ENCODE results near the gene HTR4. TPM values are rescaled to one million over a fixed set of nuclear protein-coding genes. Genes with fewer than 3 reads are reported as not detected.

Gene HTR4
- total RNA-seq, 1 experiment from 2014 or later, result not detected

DNA sequence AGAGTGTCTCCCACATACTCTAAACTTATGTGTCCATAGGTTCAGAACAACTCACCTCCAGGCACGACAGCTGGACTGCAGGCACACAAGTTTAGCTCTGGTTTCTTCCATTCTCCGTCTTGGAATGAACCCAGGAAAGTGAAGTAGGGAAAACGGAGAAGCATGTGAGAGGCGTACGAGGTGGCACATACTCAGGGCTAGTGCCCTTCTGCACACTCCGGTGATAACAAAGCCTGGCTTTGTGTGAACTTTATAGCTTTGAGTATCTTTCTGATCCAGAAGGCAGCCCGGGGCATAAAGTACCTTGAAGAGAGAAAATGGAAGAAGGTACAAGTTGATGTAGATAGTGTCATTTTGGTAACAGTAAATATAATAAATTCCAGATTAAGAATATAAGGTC lies 11.1 kb upstream of the HTR4 start:
- no peak for DNase-seq (ENCODE audit: low read depth)

DNA sequence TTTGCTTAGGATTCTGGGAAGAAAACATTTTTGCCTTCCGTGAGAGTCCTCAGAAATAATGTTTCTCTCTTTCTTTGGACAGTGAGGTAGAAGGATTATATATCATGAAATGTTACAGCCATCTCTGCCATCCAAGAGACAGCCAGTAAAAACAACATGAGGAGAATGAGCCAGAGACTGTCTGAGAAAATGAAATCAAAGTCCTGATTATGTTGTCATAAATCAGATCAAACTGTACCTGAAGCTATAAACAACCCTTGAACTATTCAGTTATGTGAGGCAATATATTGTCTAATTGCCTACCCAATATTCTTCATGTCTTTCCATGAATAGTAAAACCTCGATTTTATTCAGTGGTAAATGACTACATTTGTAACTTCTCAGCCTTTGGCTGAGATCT lies 9.2 kb upstream of the HTR4 start:
- no peak for DNase-seq (ENCODE audit: low read depth)

DNA sequence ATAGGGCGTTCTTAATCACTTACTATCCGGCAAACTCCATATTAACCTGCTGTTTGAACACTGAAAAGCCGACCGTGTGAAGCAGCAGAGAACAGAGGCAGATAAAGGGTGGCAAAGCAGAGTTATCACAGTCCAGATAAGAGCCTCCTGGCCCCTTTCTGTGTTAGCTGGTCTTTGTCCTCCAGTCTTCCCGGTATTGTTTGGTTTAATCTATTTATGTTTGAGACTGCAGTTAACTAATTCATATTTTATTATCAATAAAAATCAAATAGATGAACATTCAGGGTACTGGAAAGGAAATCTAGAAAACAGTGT lies 6.0 kb upstream of the HTR4 start:
- no peak for DNase-seq (ENCODE audit: low read depth)

DNA sequence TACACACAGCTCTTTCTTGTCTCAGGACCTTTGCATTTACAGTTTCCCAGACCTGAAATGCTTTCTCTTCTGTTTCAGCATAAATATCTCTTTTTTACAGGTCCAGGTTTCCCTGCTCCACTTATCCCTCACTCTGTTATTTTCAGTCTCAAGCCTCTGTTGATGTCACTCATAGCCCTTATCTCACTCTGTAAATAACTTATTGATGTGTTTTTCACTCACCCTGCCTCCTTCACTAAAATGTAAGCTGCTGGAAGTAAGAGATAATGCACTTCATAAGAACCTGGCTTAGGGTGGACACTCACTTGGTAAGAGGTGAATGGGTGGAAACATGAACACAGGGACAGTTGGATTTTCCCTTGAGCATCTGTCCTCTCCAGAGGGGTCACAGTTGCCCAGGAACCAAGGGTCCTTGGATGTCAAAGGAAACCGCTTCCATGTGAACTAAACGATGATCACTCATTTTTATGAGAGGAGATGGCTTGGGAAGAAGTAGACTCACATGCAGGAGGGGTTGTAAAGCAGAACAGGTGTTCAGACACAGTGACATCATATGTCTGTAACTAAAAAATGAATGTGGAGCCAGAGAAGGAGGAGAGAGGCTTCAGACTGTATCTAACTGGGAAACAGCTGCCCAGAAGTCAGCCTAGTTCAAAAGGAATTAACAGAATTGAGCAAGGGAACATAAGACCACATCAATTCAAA lies 5.5 kb upstream of the HTR4 start:
- DNase-seq (ENCODE audit: low read depth), result no peak

DNA sequence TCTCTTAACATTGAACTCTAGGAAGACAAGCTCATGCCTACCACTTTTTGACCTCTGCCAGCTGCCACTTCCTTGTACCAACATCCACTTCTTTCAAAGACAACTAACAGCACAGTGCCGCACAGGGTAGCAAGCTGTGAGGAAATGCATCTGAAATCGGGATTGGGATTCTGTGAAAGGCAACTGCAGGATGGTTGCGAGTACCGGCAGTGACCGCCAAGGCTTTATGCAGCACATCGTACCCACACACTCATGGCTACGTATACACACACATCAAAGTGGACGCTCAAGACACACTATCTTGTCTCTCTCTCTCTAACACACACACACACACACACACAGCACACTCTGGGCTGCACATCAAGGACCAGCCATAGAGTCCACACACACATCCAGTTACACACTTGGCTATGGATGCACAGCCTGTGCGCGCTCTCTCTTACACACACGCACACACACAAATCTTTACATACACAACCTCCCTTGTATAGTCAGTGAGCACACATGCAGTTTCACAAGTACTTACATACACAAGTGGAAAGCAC lies 964 bp downstream of the HTR4 start:
- DNase-seq (ENCODE audit: low read depth), result no peak

DNA sequence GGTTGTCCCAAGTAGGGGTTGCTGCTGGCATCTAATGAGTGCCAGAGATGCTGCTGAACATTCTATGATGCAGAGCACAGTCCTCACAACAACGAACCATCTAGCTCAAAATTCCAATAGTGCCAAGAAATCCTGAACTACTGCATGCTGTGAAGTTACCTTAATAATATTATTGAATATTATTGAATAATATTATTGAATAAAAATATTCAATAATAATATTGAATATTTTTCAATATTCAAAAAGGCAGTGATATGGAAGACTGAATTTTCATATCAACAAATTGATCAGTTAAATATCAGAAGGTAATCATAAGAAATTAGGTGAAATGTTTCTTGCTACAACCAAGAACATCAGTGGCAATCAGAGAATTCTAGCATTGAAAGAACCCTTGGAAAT lies 2.8 kb downstream of the HTR4 start:
- DNase-seq (ENCODE audit: low read depth), result no peak

DNA sequence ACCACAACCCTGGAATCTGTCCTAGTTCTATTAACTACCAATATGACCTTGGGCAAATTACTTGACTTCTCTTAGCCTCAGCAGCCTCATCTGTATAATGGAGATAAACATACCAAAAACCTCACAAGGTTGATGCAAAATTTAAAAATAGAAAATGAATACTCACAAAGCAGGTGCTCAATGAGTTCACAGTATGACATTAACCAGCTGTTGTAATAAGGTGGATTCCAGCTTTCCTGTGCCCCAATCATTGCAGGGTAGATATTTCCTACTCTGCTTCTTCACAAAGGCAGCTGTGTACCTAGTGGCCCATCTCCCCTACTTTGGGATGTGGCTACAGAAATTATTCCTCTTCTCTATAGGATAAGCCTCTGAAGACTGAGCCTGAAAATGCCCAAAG lies 8.8 kb downstream of the HTR4 start:
- no peak for DNase-seq (ENCODE audit: low read depth)

DNA sequence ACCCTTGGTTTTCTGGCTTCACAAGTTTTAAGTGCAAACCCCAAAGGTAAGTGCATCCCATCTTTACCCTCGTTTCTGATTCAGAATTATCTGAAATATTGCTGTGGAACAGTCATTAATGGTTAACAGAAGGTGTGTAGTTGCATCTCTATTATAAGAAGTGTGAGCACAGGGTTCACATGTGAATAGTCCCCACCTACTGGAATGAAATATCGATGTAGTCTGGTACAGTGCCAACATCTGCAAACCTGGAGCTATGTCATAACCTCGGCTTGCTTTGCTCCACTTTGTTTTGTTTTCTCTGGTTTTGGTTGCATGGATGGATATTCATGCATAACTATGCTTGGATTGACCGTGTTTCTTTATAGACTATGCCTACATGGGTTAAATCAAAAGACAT lies 12.6 kb downstream of the HTR4 start:
- no peak for DNase-seq (ENCODE audit: low read depth)

DNA sequence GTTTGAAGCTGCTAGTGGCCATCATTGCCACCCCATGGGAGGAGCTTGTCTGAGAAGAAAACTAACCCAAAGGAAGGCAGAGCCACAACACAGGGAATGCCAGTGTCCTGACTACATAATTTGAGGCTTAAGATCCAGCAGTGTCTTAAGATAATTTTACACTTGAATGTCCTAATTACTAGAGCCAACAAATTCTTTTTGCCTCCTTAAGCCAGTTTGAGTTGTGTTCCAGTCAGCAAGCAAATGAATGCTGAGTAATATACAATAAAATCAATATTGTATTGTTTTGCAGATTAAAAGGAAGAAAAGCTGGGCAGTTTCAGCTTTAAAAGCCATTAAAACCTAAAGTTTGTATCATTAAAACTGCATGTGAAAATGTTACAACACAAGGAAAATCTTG lies 13.9 kb downstream of the HTR4 start:
- no peak for DNase-seq (ENCODE audit: low read depth)

DNA sequence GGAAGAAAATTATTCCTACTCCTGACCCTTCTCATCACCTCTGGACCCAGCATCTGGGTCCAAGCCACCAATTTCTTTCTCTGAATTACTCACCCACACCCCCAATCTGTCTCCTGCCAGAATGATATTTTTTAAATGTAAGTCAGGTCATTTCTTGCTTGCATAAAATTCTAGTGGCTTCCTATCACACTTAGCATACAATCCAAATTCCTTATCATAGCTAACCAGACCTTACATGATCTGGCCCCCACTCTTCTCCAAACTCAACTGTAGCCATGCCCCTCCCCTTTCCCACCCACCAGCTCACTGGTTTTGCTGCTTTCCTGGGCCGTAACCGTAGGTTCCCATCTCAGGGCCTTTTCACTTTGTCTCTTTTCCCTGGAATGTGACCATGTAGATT lies 15.2 kb downstream of the HTR4 start:
- DNase-seq (ENCODE audit: low read depth), result no peak

DNA sequence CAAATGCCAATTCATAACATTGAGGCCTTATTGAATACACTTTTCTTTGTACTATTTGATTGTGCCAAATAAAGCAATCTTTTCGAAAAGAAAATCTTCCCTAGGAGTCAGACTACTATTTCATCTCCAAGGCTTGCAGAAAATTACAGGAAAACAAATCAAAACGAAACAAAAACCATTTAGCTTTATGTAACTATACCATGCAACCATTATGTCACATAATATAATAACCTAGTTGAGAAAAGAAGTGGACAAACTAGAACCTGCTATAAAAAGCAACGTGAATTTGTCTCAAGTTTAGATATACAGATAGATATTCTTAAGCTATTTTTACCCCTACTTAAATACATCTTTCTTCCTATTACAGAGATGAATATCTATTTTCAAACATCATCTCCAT lies 18.0 kb downstream of the HTR4 start:
- DNase-seq (ENCODE audit: low read depth), result no peak

DNA sequence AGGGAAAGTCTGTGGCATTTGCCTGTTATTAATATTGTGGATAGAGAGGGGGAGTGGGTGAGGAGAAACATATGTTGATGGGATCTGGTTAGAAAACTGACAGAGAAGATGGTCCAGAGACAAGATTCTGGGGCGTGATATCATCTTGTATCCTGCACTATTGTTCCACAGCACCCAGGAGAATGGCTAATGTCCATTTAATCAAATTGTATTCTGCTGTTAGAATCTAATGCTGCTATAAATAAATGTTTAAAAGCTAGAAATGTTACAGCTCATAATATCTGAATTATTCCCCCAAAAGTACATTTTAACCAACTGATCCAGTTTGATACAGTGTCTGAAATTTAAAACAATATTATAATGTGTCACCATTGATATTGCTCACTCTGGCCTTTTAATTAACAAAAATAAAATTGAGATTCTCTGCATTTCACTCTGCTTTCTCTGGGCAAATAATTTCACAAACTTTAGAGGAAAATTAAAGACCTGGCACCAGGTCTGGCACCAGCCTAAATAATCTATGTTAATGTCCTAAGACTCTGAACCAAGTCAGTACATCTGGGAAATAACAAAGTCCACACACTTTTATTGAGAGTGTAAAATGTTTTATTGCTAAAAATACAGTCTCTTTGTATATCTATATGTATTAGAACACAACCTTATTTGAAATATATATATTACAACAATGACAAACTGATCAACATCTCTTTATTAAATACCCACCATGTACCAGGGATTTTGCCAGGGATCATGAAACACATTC lies 18.8 kb downstream of the HTR4 start:
- DNase-seq (ENCODE audit: low read depth), result no peak

DNA sequence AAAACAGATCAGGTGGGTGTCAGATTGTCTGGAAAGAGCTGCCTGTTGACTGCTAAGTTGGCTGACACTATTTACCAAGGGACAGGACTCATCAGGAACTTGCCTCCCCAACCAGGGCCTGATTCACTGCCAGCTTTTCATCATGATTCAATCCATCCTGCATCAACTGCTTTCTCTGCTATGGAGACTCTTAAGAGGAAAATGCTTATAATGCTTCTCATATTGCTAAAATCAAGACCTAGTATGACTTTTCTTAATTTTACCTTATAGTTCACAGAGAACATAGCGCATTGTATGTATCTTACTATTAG lies 21.3 kb downstream of the HTR4 start:
- DNase-seq (ENCODE audit: low read depth), result no peak

DNA sequence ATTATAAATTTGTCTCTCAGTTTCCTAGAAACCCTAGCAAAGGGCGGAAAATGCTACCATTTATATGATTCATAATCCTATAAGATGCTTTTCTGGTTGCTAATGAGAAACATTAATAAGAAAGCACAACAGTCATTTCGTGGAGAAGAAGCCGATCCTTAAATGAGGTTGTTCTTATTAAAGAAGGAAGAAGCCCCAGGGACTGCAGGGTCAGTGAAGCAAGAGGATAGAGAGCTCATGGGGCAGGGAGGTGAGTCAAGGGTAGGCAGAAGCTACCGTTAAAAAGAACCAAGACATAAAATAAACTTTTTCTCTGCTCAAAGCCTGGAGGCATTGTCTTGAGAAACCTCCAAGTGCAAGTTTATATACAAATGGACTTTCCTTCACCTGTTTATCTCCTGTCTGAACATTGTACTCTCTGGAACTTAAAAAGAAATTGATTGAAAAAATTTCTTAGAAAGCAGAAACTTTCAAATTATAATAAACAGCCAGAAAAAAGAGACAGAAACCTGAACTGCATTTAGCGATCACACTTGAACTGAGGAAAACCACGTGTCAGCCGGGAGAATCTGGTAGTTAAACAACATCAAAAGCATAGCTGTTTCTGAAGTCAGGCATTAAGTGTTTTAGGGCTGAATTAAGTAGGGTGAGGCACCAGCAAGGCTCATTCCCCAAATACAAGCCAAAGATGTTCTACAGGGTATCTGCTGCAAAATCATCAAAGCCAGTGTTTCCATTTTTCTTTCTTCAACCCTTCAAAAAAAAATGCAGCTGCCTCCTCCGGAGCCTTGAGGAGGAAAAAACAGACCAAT lies 21.9 kb downstream of the HTR4 start:
- DNase-seq (ENCODE audit: low read depth), result no peak

DNA sequence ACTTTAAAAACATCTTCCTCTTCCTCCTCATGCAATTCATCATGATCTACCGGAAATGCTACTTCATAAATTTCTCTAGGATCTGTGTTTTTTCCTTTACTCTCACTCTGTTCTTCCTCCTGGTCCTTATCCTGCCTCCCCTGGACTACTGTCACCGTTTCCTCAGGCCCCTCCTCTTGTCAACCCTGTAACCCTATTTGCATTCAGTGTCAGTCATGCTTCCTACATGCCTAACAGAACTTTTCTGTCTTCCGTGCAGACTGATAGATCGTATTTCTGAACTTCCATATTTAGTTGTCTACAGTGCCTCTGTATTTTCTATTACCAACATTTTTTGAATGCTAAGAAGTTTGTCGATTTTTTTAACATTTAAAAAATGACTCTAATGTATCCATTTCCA lies 27.3 kb downstream of the HTR4 start:
- no peak for DNase-seq (ENCODE audit: low read depth)

DNA sequence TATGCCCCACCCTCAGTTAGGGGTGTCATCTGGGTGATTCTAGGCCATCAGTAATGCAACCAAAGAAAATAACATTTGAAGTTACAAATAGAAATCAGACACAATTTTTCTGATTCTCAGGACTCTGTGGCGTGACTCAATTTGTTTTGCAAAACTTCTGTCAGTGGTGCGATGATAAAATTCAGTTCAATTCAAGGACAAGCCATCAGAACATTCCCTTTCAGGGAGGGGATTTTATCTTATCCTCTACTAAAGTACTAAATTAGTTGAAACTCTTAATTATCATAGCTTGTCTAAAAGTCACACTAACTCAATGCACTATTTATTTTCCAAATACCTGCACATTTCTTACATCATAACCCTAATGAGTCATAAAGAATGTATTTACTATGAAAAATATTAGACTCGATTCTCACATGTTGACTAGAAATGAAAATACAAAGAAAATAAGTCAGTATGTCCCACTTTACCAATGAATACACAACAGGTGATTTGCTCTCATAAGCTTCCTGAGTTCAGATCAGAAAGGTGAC lies 28.2 kb downstream of the HTR4 start:
- DNase-seq (ENCODE audit: low read depth), result no peak

DNA sequence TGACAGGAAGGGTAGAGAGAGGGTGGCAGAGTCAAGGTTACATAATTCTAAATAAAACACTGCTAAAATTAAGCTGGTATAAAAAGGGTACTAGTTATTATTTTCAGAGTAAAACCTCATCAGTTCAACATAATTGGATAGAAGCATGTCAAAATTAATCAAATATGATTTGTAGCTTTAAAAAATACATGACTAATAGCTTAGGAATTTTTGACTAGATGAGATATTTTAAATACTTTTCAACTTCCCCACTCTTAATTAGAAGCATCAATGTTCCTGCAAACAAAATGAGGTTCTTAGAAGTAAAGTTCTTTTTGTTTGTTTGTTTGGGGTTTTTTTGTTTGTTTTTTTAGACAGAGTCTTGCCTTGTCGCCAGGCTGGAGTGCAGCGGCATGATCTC lies 29.1 kb downstream of the HTR4 start:
- no peak for DNase-seq (ENCODE audit: low read depth)

DNA sequence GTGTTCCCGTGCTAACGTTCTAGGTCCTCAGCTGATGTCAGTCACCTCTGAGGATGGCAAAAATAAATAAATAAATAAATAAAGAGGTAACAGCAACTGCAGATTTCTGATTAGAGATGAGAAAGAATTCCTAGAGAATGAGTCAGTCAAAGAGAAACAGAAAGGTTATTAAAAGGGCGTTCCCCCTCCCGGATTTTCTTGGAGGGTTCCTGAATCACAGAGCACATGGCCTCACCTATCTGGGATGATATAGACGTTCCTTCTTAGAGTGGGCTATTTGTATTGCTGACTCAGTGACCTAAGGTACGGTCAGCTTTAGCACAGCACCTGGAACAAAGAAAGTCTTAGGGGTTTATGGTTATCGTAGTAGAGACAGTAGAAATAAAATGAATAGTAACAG lies 30.6 kb downstream of the HTR4 start:
- DNase-seq (ENCODE audit: low read depth), result peak; percentile 53

DNA sequence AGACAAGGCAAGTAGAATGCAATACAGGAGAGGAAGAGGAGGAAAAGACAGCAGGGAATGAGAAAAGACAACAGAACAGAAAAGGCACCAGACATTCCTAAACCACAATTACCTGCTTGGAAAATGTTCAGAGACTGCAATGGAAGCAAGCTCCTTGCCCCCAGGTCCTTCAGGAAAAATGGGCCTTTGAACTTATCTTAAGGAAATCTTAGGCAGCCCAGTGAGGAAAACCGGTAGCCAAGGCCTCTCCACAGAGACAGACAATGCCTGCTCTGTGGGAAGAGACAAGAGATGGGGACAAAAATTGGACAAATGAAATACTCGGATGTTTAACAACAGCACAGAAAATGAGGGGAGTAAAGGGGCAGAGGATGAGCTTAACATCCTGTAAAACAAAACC lies 31.2 kb downstream of the HTR4 start:
- no peak for DNase-seq (ENCODE audit: low read depth)

DNA sequence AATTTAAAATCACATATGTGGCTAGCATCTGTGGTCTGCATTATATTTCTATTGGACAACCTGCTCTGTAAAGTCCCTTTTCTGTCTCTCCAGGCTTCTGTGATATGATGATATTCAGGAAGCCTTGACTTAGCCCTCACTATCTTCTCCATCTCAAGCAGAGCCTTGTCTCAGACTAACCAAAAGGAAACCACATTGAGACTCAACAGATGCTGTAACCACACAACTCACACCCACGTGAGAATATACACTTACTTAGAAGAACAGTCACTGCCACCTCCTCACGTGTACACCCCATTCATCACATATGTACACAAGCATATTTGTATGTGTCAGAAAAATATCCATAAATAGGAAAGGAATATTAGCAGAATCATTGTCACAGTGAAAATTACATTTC lies 33.6 kb downstream of the HTR4 start:
- DNase-seq (ENCODE audit: low read depth), result peak; percentile 24

DNA sequence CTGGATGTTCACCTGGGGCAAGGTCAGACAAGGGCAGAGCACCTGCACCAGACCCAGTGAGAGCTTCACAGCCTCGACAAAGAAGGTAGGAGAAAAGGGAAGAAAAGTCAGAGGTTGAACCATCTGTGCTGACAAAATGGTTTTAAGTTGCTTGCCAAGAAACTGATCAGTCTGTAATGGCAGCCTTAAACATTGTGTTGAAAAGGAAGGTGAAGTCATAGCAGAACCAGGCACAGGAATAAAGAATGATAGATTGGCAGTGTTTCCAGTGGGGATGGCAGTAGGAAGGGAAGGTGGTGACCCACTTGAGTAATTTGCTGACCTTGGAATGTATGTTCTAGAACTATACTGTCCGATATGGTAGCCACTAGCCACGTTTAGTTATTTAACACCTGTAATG lies 34.2 kb downstream of the HTR4 start:
- no peak for DNase-seq (ENCODE audit: low read depth)

DNA sequence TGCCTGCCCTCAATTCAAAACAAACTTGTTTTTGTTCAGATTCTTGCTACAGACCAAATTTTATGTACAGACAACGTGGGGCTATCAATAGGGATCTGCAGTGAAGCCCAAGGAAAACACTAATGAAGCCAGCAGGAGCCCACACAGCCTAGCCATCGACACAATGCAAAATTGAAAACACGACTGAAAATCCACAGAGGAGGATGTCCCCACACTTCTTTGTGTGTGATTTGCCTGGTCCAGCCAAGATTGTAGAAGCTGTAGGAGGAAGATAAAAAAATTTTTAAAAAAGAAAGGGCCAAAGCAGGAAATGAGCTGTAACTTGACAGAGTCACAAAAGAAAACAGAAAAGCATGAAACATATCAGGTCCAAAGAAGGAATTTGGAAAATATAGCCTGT lies 34.8 kb downstream of the HTR4 start:
- DNase-seq (ENCODE audit: low read depth), result no peak
